Dendritic cell treated with granulocyte-macrophage colony-stimulating factor and Interleukin-4, amounts not matched to agents 40 ng/mL and 50 ng/mL, for 4 days (primary cell): Measurements from ENCODE around the gene FAM8A1.
"Not testable (repeated sequence)": the region's sequence is repeated elsewhere in the genome, so short reads cannot be mapped to it uniquely, and the experiment has no call there.

Experiments
- H3K27ac Mint-ChIP-seq: one replicate; pipeline ENCODE4 v1.8.0; 2022; ENCODE audit warnings: mild to moderate bottlenecking, mixed read lengths
- H3K27me3 Mint-ChIP-seq: one replicate; pipeline ENCODE4 v1.8.0; 2022; ENCODE audit warnings: mild to moderate bottlenecking, mixed read lengths
- H3K36me3 Mint-ChIP-seq: one replicate; pipeline ENCODE4 v1.8.0; 2022; ENCODE audit warnings: low read depth, mixed read lengths
- H3K4me1 Mint-ChIP-seq: one replicate; pipeline ENCODE4 v1.8.0; 2022; ENCODE audit warnings: low read depth, mixed read lengths
- H3K4me3 Mint-ChIP-seq: one replicate; pipeline ENCODE4 v1.8.0; 2022; ENCODE audit warnings: mild to moderate bottlenecking, moderate library complexity, mixed read lengths
- H3K9me3 Mint-ChIP-seq: one replicate; pipeline ENCODE4 v1.8.0; 2022; ENCODE audit warnings: mixed read lengths
- intact Hi-C: fragments of 100-400 bp; cut with micrococcal nuclease; formaldehyde crosslinking; loops from one replicate; pipeline ENCODE4 v1.15.0; 2022

FAM8A1 gene

DNA sequence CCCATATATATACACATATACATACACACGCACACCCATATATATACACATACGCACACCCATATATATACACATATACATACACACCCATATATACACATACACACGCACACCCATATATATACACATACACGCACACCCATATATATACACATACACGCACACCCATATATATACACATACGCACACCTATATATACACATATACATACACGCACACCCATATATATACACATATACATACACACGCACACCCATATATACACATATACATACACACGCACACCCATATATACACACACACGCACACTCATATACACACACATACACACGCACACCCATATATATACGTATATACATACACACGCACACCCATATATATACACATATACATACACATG lies 13.5 kb upstream of the FAM8A1 start:
- H3K27me3 Mint-ChIP-seq, H3K27ac Mint-ChIP-seq, intact Hi-C loops, H3K9me3 Mint-ChIP-seq, H3K4me3 Mint-ChIP-seq, H3K36me3 Mint-ChIP-seq: not testable (repeated sequence)
- H3K4me1 Mint-ChIP-seq: peaks cover 26% of the 10 kb centered on the region

DNA sequence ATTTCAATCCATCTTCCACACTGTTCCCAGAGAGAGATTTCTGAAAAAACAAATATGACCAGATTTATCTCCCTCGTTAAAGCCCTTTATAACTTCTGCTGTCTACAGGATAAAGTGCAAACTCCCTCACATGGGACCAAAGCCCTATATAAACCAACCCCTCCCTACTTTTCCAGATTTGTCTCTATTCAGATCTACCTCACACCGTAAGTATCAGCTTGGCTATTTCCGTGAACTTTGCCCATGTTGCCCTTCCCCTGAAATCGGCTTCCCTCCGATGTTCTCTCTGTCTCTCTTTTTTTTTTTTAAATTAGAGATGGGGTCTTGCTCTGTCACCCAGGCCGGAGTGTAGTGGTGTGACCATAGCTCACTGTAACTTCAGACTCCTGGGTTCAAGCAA lies 12.1 kb upstream of the FAM8A1 start:
- no peaks in the 10 kb centered on the region for H3K9me3 Mint-ChIP-seq
- H3K4me1 Mint-ChIP-seq: peaks cover 37% of the 10 kb centered on the region
- intact Hi-C loops: no loop called here
- peaks cover 2% of the 10 kb centered on the region for H3K27me3 Mint-ChIP-seq
- H3K4me3 Mint-ChIP-seq: no peak overlapping the region
- H3K36me3 Mint-ChIP-seq: no peaks in the 10 kb centered on the region
- peak overlapping the region; percentile 1 for H3K27ac Mint-ChIP-seq

DNA sequence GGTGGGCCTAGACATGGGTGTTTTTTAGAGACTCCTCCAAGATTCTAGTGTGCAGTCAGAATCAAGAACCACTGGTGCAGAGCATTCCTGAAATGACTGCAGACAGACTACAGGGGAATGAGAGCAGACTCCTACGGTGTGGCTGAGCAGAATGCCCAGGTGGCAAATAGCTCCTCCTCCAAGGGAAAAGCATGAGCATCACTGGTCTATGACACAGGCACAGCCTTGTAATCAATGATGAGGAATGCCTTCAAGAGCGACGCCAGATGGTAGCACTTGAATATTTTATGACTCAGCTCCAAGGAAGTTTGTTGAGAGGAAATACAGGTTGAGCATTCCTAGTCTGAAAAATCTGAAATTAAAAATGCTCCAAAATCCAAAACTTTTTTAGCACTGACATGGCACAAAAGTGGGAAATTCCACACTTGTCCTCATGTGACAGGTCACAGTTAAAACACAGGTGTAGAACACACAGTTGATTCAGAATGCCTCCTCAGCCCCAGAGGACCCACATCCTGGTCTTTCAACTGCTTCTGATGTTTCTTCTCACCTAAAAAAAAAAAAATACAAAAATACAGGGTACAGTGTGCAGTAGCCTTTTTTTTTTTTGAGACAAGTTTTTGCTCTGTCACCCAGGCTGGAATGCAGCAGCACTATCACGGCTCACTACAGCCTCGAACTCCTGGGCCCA lies 10.6 kb upstream of the FAM8A1 start:
- peaks cover 27% of the 10 kb centered on the region for H3K4me1 Mint-ChIP-seq
- peaks cover 1% of the 10 kb centered on the region for H3K27me3 Mint-ChIP-seq
- no peak overlapping the region for H3K4me3 Mint-ChIP-seq
- H3K36me3 Mint-ChIP-seq: no peaks in the 10 kb centered on the region
- no peak overlapping the region for H3K27ac Mint-ChIP-seq
- H3K9me3 Mint-ChIP-seq: no peaks in the 10 kb centered on the region
- intact Hi-C loops: no loop called here

DNA sequence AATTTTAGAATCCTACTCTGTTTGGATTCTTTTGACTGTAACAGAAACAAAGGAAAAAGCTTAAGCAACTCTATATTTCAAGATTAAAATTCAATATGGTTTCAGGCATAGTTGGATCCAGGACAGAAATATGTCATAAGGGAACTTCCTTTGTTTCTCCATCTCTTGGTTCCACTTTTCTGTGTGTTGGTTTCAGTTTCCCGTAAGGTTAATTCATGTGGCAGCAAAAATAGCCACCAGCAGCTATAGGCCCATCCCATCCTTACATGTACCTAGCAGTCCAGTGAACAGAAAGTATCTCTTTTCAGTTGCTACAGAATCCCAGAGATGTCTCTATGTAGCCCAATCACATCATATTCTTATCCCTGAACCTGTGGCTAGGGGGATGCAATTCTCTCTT lies 8.8 kb upstream of the FAM8A1 start:
- intact Hi-C loops: no loop called here
- peaks cover 1% of the 10 kb centered on the region for H3K27me3 Mint-ChIP-seq
- H3K27ac Mint-ChIP-seq: peak overlapping the region; percentile 69

DNA sequence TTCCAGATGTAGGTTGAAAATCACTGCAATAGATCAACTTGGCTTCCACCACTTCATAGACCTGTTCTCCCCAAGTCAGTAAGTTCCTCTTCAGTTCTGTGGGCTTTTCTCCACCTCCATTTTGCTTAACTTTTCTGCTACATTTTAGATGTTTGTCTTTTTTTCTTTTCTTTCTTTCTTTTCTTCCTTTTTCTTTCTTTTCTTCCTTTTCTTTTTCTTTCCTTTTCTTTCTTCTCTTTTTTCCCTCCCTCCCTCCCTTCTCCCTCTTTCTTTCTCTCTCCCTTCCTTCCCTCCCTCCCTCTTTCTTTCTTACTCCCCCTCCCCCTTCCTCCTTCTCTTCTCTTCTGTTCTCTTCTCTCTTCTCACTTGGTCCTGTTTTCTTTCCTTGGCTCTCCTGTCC lies 6.9 kb upstream of the FAM8A1 start:
- H3K27me3 Mint-ChIP-seq: no peaks in the 10 kb centered on the region
- no peaks in the 10 kb centered on the region for H3K36me3 Mint-ChIP-seq
- peaks cover 16% of the 10 kb centered on the region for H3K4me1 Mint-ChIP-seq
- H3K4me3 Mint-ChIP-seq: no peak overlapping the region
- peak overlapping the region; percentile 35 for H3K27ac Mint-ChIP-seq
- intact Hi-C loops: no loop called here
- no peaks in the 10 kb centered on the region for H3K9me3 Mint-ChIP-seq

More for the DNA sequence above, 8.8 kb upstream of the FAM8A1 start:
- Mint-ChIP-seq H3K4me1 (peaks cover 21% of the 10 kb centered on the region), H3K4me3 (no peak overlapping the region), H3K9me3 (no peaks in the 10 kb centered on the region), H3K36me3 (no peaks in the 10 kb centered on the region)

DNA sequence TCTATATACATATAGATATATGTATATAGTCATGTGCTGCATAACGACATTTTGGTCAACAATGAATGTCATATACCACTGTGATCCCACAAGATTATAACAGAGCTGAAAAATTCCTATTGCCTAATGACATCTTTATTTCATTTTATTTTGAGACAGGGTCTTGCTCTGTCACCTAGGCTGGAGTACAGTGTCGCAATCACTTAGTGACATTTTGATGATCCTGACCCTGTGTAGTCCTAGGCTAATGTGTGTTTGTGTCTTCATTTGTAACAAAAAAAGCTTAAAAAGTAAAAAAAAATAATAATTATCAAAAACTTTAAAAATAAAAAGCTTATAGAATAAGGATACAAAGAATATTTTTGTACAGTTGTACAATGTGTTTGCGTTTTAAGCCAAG lies 4.0 kb upstream of the FAM8A1 start:
- no peak overlapping the region for H3K27ac Mint-ChIP-seq
- H3K4me3 Mint-ChIP-seq: no peak overlapping the region
- H3K4me1 Mint-ChIP-seq: peaks cover 19% of the 10 kb centered on the region
- no peaks in the 10 kb centered on the region for H3K9me3 Mint-ChIP-seq
- intact Hi-C loops: no loop called here
- H3K36me3 Mint-ChIP-seq: peaks cover 11% of the 10 kb centered on the region
- H3K27me3 Mint-ChIP-seq: peaks cover 3% of the 10 kb centered on the region

DNA sequence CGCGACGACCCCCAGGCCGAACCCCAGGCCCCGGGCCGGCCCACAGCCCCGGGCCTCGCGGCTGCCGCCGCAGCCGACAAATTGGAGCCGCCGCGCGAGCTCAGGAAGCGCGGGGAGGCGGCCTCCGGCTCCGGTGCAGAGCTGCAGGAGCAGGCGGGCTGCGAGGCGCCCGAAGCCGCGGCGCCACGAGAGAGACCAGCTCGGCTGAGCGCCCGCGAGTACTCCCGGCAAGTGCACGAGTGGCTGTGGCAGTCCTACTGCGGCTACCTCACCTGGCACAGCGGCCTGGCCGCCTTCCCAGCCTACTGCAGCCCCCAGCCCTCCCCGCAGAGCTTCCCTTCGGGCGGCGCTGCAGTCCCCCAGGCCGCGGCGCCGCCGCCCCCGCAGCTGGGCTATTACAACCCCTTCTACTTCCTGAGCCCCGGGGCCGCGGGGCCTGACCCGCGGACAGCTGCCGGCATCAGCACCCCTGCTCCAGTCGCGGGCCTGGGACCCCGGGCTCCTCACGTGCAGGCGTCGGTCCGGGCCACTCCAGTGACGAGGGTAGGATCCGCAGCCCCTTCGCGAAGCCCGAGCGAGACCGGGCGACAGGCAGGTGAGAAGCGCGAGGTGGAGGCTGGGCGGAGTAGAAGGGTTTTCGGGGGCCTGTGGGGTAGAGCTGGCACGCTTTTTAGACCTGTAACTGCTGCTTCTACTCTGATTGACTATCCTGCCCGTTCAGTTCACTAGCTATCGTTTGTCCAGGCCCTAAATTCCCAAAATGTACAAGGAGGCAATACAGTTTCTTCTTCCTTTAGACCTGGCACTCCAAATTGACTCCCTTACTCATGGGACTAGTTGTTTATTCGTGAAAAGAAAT lies 654 bp downstream of the FAM8A1 start:
- H3K4me1 Mint-ChIP-seq: peaks cover 13% of the 10 kb centered on the region

DNA sequence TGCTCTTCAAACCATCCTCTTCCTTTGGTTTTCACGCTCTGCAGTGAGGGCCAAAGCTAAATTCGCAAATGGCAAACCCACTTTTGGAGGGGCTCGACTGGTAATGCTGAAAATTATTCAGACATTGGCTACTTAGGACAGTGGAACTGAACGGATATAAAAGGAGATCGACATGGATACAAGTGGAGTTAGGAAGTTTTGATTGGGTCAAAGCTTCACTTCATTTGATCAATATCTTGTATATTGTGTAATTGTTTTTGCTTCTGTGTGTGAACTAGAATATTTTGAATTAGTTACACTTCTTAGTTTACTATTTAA lies 1.2 kb downstream of the FAM8A1 start:
- intact Hi-C loops: no loop called here
- H3K27ac Mint-ChIP-seq: peak overlapping the region; percentile 88
- no peaks in the 10 kb centered on the region for H3K9me3 Mint-ChIP-seq
- peaks cover 13% of the 10 kb centered on the region for H3K4me1 Mint-ChIP-seq
- H3K36me3 Mint-ChIP-seq: peaks cover 33% of the 10 kb centered on the region
- H3K4me3 Mint-ChIP-seq: peak overlapping the region; percentile 92
- H3K27me3 Mint-ChIP-seq: peaks cover 3% of the 10 kb centered on the region

More for the DNA sequence above, 654 bp downstream of the FAM8A1 start:
- Mint-ChIP-seq H3K27ac (peak overlapping the region; percentile 88), H3K27me3 (peaks cover 3% of the 10 kb centered on the region), H3K36me3 (peaks cover 28% of the 10 kb centered on the region), H3K9me3 (no peaks in the 10 kb centered on the region), H3K4me3 (peak overlapping the region; percentile 92)
- intact Hi-C loops: no loop called here

DNA sequence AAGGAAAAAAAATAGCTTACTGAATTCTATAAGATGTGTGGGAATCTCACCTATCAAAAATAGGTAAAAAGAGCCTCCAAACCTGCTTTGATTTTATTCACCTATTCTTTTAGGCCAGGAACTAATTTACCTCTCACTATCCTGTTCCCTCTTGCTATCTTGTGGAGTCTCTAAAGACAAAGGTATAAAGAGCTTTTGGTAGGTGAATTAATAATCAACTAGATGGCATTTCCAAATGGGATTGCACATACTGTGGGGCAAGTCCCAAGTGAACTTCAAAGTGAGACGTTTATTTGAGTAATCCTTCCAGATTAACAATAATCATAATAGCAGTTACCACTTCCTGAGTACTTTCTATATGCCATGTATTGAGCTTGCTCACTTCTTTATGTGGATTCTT lies 2.8 kb downstream of the FAM8A1 start:
- intact Hi-C loops: no loop called here
- Mint-ChIP-seq H3K4me3 (no peak overlapping the region), H3K36me3 (peaks cover 39% of the 10 kb centered on the region), H3K4me1 (peaks cover 13% of the 10 kb centered on the region), H3K27ac (no peak overlapping the region), H3K27me3 (peaks cover 3% of the 10 kb centered on the region), H3K9me3 (no peaks in the 10 kb centered on the region)

DNA sequence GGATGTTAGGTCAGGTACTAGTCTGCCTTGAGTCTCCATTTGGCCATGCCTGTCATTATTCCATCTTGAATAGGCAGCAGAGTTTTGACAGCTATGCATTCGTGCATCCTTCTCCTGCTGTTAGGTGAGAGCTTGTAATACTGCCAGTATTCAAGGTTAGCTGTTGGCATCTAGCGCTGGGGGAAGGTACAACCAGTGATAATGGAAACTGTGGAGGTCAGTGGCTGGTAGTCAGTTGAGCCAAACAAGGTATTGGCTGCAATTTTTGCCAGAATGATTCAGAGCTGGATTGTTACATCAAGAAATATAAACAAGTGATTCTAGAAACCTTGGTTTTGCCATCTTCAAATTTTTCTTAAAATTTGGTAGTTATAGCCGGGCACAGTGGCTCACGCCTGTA lies 6.5 kb downstream of the FAM8A1 start:
- H3K4me3 Mint-ChIP-seq: no peak overlapping the region
- no peak overlapping the region for H3K27ac Mint-ChIP-seq
- H3K27me3 Mint-ChIP-seq: no peaks in the 10 kb centered on the region
- peaks cover 38% of the 10 kb centered on the region for H3K36me3 Mint-ChIP-seq
- intact Hi-C loops: no loop called here
- peaks cover 5% of the 10 kb centered on the region for H3K4me1 Mint-ChIP-seq
- no peaks in the 10 kb centered on the region for H3K9me3 Mint-ChIP-seq

DNA sequence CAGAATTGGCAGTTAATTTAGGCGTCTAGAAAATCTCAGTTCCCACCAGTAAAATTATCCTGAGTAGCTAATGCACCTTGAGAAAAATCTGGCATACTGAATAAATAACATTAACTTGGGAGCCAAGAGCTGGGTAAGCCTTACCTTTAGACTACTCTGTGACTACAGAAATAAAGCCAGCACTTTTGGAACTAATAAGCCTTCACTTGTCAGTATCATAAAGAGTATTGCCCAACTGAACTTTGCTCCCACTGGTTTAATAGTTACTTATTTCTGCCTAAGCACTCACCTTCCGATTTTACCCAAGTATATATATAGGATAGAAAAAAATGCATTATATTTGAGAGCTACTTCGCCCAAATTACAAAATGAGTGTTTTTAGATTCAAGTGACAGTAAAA lies 10.7 kb downstream of the FAM8A1 start:
- Mint-ChIP-seq H3K27me3 (no peaks in the 10 kb centered on the region), H3K9me3 (no peaks in the 10 kb centered on the region), H3K4me1 (no peaks in the 10 kb centered on the region), H3K27ac (no peak overlapping the region), H3K4me3 (no peak overlapping the region), H3K36me3 (peaks cover 47% of the 10 kb centered on the region)
- intact Hi-C loops: no loop called here

DNA sequence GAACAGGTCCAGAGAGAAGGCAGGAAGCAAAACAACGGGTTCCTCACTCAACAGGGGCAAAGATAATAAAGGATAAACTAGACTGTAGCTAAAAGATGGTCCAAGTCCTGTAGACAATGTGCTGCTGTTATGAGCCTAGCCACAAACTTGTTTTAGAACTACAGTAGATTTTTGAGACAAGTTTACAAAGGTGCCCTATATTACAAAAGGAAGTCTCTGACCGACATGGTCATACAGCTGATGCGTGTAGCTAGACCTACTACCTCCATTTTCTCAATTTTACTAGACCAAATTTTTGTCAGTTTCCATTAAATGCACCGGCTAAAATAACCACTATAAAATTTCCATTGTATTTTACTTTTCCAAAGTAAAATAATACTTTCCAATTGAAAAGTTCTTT lies 11.9 kb downstream of the FAM8A1 start:
- H3K4me1 Mint-ChIP-seq: no peaks in the 10 kb centered on the region
- no peaks in the 10 kb centered on the region for H3K27me3 Mint-ChIP-seq
- no peak overlapping the region for H3K4me3 Mint-ChIP-seq
- no peaks in the 10 kb centered on the region for H3K9me3 Mint-ChIP-seq
- H3K36me3 Mint-ChIP-seq: peaks cover 50% of the 10 kb centered on the region
- intact Hi-C loops: no loop called here
- no peak overlapping the region for H3K27ac Mint-ChIP-seq

DNA sequence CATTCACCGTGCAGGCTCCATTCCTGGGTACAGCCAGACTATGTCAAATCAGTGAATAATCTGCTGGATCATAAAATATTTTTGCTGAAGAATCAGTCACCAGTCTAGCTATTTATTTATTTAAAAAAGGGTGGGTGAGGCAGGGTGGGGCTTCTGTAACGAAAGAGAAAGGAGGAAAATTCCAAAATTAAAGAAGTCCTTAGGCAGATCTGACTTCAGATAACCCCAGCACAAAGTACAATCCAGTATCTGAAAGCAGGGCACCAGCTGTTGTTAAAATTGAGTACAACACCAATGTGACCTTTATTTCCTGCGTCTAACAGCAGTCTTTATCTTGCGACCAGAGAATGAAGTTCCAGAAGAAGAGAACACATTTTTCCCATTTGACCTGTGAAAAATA lies 15.7 kb downstream of the FAM8A1 start:
- no peaks in the 10 kb centered on the region for H3K9me3 Mint-ChIP-seq
- H3K4me3 Mint-ChIP-seq: no peak overlapping the region
- peaks cover 74% of the 10 kb centered on the region for H3K36me3 Mint-ChIP-seq
- H3K27ac Mint-ChIP-seq: no peak overlapping the region
- H3K4me1 Mint-ChIP-seq: no peaks in the 10 kb centered on the region
- intact Hi-C loops: no loop called here
- H3K27me3 Mint-ChIP-seq: no peaks in the 10 kb centered on the region

DNA sequence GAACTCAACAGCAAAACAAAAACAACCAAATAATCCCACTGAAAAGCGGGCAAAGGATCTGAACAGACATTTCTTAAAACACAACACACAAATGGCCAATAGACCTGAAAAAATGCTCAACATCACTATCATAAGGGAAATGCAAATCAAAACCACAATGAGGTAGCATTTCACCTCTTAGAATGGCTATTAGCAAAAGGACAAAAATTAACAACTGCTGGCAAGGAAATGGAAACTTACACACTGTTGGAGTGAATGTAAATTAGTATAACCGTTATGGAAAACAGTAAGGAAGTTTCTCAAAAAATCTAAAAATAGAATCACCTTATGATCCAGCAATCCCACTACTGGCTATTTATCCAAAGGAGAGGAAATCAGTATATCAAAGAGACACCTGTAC lies 20.9 kb downstream of the FAM8A1 start:
- Mint-ChIP-seq H3K27me3 (no peaks in the 10 kb centered on the region), H3K9me3 (no peaks in the 10 kb centered on the region), H3K4me1 (no peaks in the 10 kb centered on the region), H3K27ac (no peak overlapping the region), H3K36me3 (peaks cover 99% of the 10 kb centered on the region), H3K4me3 (no peak overlapping the region)
- intact Hi-C loops: no loop called here

DNA sequence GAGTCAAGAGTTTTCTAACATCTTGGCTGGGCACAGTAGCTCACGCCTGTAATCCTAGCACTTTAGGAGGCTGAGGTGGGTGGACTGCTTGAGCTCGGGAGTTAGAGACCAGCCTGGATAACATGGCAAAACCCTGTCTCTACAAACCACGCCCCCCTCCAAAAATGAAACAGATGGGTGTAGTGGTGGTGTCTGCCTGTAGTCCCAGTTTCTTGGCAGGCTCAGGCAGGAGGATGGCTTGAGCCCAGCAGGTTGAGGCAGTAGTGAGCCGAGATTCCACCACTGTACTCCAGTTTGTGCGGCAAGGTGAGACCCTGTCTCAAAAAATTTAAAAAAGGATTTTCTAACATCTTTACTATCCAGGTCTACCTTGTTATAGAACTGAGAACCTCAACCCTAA lies 22.0 kb downstream of the FAM8A1 start:
- Mint-ChIP-seq H3K27me3 (no peaks in the 10 kb centered on the region), H3K27ac (no peak overlapping the region), H3K9me3 (no peaks in the 10 kb centered on the region), H3K4me1 (no peaks in the 10 kb centered on the region), H3K4me3 (no peak overlapping the region), H3K36me3 (peaks cover 89% of the 10 kb centered on the region)
- intact Hi-C loops: no loop called here
